HEK293 (cell line): ENCODE results near the gene AHSA1.

Experiments
- BCL11A ChIP-seq: fragments of 450-650 bp; formaldehyde crosslinking; IDR thresholded peaks from 2 replicates; pipeline ENCODE4 v1.5.1; 2016; ENCODE audit warnings: low read depth, missing biosample characterization, missing genetic modification characterization
- CTCF ChIP-seq: fragments of 450-650 bp; formaldehyde crosslinking; IDR thresholded peaks from 2 replicates; pipeline ENCODE4 v1.5.1; 2016; ENCODE audit warnings: missing biosample characterization, missing genetic modification characterization
- KLF1 ChIP-seq: fragments of 450-650 bp; formaldehyde crosslinking; IDR thresholded peaks from 2 replicates; pipeline ENCODE4 v1.5.1; 2016; ENCODE audit warnings: missing biosample characterization, missing genetic modification characterization
- MYNN ChIP-seq: fragments of 450-650 bp; formaldehyde crosslinking; IDR thresholded peaks from 2 replicates; pipeline ENCODE4 v1.5.1; 2016; ENCODE audit warnings: missing biosample characterization, missing genetic modification characterization, borderline replicate concordance
- ZBTB1 ChIP-seq: fragments of 450-650 bp; formaldehyde crosslinking; IDR thresholded peaks from 2 replicates; pipeline ENCODE4 v1.5.1; 2016; ENCODE audit warnings: missing biosample characterization, missing genetic modification characterization
- ZEB2 ChIP-seq: fragments of 450-650 bp; formaldehyde crosslinking; IDR thresholded peaks from 2 replicates; pipeline ENCODE4 v1.5.1; 2016; ENCODE audit warnings: missing biosample characterization, missing genetic modification characterization
- ZIC2 ChIP-seq: fragments of 450-650 bp; formaldehyde crosslinking; IDR thresholded peaks from 2 replicates; pipeline ENCODE4 v1.5.1; 2016; ENCODE audit warnings: missing biosample characterization, missing genetic modification characterization
- ZNF121 ChIP-seq: fragments of 450-650 bp; formaldehyde crosslinking; IDR thresholded peaks from 2 replicates; pipeline ENCODE4 v1.5.1; 2016; ENCODE audit warnings: missing biosample characterization, missing genetic modification characterization
- ZNF132 ChIP-seq: fragments of 450-650 bp; formaldehyde crosslinking; IDR thresholded peaks from 2 replicates; pipeline ENCODE4 v1.5.1; 2017; ENCODE audit warnings: missing biosample characterization, missing genetic modification characterization, borderline replicate concordance
- ZNF140 ChIP-seq: fragments of 450-650 bp; formaldehyde crosslinking; IDR thresholded peaks from 2 replicates; pipeline ENCODE4 v1.5.1; 2016; ENCODE audit warnings: missing biosample characterization, missing genetic modification characterization
- ZNF433 ChIP-seq: fragments of 450-650 bp; formaldehyde crosslinking; IDR thresholded peaks from 2 replicates; pipeline ENCODE4 v1.5.1; 2016; ENCODE audit warnings: missing biosample characterization, missing genetic modification characterization, low read depth
- ZNF768 ChIP-seq: fragments of 450-650 bp; formaldehyde crosslinking; IDR thresholded peaks from 2 replicates; pipeline ENCODE4 v1.5.1; 2018; ENCODE audit warnings: missing biosample characterization, mild to moderate bottlenecking, missing genetic modification characterization
- ZNF777 ChIP-seq: fragments of 450-650 bp; formaldehyde crosslinking; IDR thresholded peaks from 2 replicates; pipeline ENCODE4 v1.5.1; 2017; ENCODE audit warnings: missing biosample characterization, missing genetic modification characterization, borderline replicate concordance
- ZSCAN30 ChIP-seq: fragments of 450-650 bp; IDR thresholded peaks from 2 replicates; pipeline ENCODE4 v1.5.1; 2018; ENCODE audit warnings: missing biosample characterization, mild to moderate bottlenecking, missing genetic modification characterization, moderate library complexity

- TF ChIP-seq ZNF140 (tag by site-specific recombination) (no peak), ZNF768 (tag by site-specific recombination) (no peak), MYNN (tag by site-specific recombination) (no peak), CTCF (tag by site-specific recombination) (no peak), BCL11A (no peak), ZNF132 (tag by site-specific recombination) (no peak), ZEB2 (tag by site-specific recombination) (no peak), ZNF777 (tag by site-specific recombination) (no peak), ZNF121 (tag by site-specific recombination) (no peak), ZNF433 (tag by site-specific recombination) (no peak), ZBTB1 (tag by site-specific recombination) (no peak), KLF1 (tag by site-specific recombination) (no peak), ZSCAN30 (no peak), ZIC2 (no peak)
Observed at GRCh38 chr14:77455966-77456640, 1.8 kb upstream of the AHSA1 start.
